Vagina (tissue), 2 donors: ENCODE data around the gene ERBIN.

Experiments
- POLR2A ChIP-seq, 2 donors: fragments of 450-650 bp; IDR thresholded peaks; one replicate each; pipeline ENCODE4 v1.6.1; 2017; ENCODE audit warnings: antibody characterized with exemption in 2 of 2, mild to moderate bottlenecking in 2 of 2, moderate library complexity in 2 of 2
- TF ChIP-seq, protein P1 (sequence below), 3 experiments: fragments of 450-650 bp in 2 of 3; fragments of 200-600 bp in 1 of 3; sonication (generic) in 1 of 3; IDR thresholded peaks; one replicate each; pipeline ENCODE4 v1.5.1; 2017 to 2019; ENCODE audit warnings: antibody characterized with exemption in 3 of 3, mild to moderate bottlenecking in 2 of 3, moderate library complexity in 2 of 3

DNA sequence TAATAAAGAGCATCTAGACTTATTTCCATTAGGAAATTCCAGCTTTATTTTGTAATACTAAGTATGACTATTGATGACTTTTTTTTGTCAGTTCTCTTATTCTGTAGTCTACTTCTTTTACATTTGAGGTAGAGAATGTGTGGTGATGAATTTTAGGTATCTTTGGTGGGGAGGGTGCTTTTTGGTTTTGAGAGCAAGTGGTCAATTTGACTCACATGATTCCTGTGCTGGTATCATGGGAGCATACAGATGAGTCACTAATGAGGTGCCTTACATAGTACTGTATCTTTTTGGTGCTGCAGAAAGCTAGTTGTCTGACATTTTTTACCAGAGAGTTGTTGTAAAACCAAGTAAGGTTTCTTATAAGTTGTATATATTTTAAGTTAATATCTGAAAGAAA lies 35.3 kb downstream of the ERBIN start:
- TF ChIP-seq, protein P1, sequence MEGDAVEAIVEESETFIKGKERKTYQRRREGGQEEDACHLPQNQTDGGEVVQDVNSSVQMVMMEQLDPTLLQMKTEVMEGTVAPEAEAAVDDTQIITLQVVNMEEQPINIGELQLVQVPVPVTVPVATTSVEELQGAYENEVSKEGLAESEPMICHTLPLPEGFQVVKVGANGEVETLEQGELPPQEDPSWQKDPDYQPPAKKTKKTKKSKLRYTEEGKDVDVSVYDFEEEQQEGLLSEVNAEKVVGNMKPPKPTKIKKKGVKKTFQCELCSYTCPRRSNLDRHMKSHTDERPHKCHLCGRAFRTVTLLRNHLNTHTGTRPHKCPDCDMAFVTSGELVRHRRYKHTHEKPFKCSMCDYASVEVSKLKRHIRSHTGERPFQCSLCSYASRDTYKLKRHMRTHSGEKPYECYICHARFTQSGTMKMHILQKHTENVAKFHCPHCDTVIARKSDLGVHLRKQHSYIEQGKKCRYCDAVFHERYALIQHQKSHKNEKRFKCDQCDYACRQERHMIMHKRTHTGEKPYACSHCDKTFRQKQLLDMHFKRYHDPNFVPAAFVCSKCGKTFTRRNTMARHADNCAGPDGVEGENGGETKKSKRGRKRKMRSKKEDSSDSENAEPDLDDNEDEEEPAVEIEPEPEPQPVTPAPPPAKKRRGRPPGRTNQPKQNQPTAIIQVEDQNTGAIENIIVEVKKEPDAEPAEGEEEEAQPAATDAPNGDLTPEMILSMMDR (IDR thresholded peaks at IDR 0.05), result no peak
- no peak for TF ChIP-seq POLR2A (IDR thresholded peaks at IDR 0.05)
